K562 (cell line): ENCODE data around the gene UBE2N. TPM values are rescaled to one million over a fixed set of nuclear protein-coding genes. Genes with fewer than 3 reads are reported as not detected.

Experiments
- ATAC-seq: fragments of 200-7000 bp; cut with Tn5 transposase; 3 replicates; pipeline ENCODE4 v1.9.1; 2020; ENCODE audit warnings: moderate library complexity
- BruUV-seq: library from RNA; stranded (reverse); fragments of 400-500 nt; replicated peaks from 2 replicates; lab custom pipeline; 2021; lab: Mats Ljungman, UMichigan
- CTCF ChIA-PET: fragments of 300-600 bp; formaldehyde crosslinking; extraction: SDS; loops from one replicate; lab custom pipeline; 2021; ENCODE audit warnings: low intra/inter-chr PET ratio; lab: Yijun Ruan, JAX
- POLR2A ChIA-PET: fragments of 300-600, 350-650 bp; sonication (Branson Sonifier 250); formaldehyde crosslinking; extraction: SDS; loops from one replicate; lab custom pipeline; 2021; ENCODE audit warnings: antibody characterized with exemption, inconsistent platforms; lab: Yijun Ruan, JAX
- DNase-seq, 4 experiments: peaks; one replicate each; pipeline versions ENCODE4 v3.0.0 to v3.0.0-alpha.2; 2011 to 2018; ENCODE audit warnings: low spot score in 3 of 4, mixed read lengths in 3 of 4; ENCODE audit errors: extremely low read depth in 1 of 4
- FAIRE-seq: peaks from 2 replicates; lab custom pipeline; 2011; peaks lifted over from hg19 to GRCh38; lab: Jason Lieb, UNC
- H2AFZ ChIP-seq: 2 replicates; pipeline ENCODE4 v1.6.0; 2011; ENCODE audit warnings: low read depth, low read length, control low read depth, inconsistent platforms
- H3K27ac ChIP-seq: fragments of 200-600 bp; 3 replicates; pipeline ENCODE4 v1.8.0; 2011; ENCODE audit warnings: low read depth, mild to moderate bottlenecking, control low read depth, inconsistent platforms, low read length, moderate library complexity, mixed read lengths; ENCODE audit errors: extremely low read depth
- H3K27me3 ChIP-seq, 2 experiments: fragments of 300-600 bp in 1 of 2; 2 replicates in 1 of 2; 3 replicates in 1 of 2; pipeline versions ENCODE4 v1.6.0 to v1.8.0; 2011; ENCODE audit warnings: inconsistent platforms in 2 of 2, low read length in 2 of 2, mild to moderate bottlenecking in 1 of 2, mixed read lengths in 1 of 2, moderate library complexity in 1 of 2; ENCODE audit not compliant: control insufficient read depth in 2 of 2, insufficient read depth in 2 of 2
- H3K36me3 ChIP-seq: fragments of 300-600 bp; 3 replicates; pipeline ENCODE4 v1.8.0; 2011; ENCODE audit warnings: mild to moderate bottlenecking, low read length, inconsistent platforms; ENCODE audit not compliant: control insufficient read depth, insufficient read depth
- H3K4me1 ChIP-seq, 2 experiments: fragments of 200-600 bp in 1 of 2; replicated peaks in 1 of 2; 2 replicates in 1 of 2; 3 replicates in 1 of 2; pipeline versions ENCODE4 v1.5.1 to v1.8.0; 2011; ENCODE audit warnings: inconsistent platforms in 2 of 2, low read length in 2 of 2, mild to moderate bottlenecking in 1 of 2, mixed read lengths in 1 of 2, moderate library complexity in 1 of 2; ENCODE audit not compliant: control insufficient read depth in 2 of 2, insufficient read depth in 2 of 2
- H3K4me2 ChIP-seq: 2 replicates; pipeline ENCODE4 v1.6.1; 2011; ENCODE audit warnings: low read length, control low read depth, inconsistent platforms, mixed read lengths; ENCODE audit not compliant: insufficient read depth
- H3K4me3 ChIP-seq: fragments of 200-600 bp; sonication (generic), shearing (Covaris generic); 2 replicates; pipeline ENCODE4 v1.5.1; 2016; ENCODE audit warnings: control low read depth, inconsistent platforms
- H3K79me2 ChIP-seq: fragments of 200-600 bp; 3 replicates; pipeline ENCODE4 v1.8.0; 2011; ENCODE audit warnings: low read length, inconsistent platforms; ENCODE audit not compliant: control insufficient read depth, insufficient read depth
- H3K9ac ChIP-seq, 2 experiments: 2 replicates each; pipeline versions ENCODE4 v1.6.0 to v1.6.1; 2011; ENCODE audit warnings: low read depth in 2 of 2, low read length in 2 of 2, control low read depth in 1 of 2, inconsistent platforms in 1 of 2, mild to moderate bottlenecking in 1 of 2, mixed read lengths in 1 of 2; ENCODE audit not compliant: insufficient read depth in 1 of 2
- H3K9me1 ChIP-seq: one replicate; pipeline ENCODE4 v1.6.0; 2011; ENCODE audit warnings: inconsistent platforms, mild to moderate bottlenecking, low read length, moderate library complexity; ENCODE audit not compliant: control insufficient read depth, insufficient read depth
- H3K9me3 ChIP-seq: replicated peaks from 2 replicates; pipeline ENCODE4 v1.5.1; 2011; ENCODE audit warnings: low read depth, low read length, inconsistent platforms; ENCODE audit not compliant: control insufficient read depth, insufficient read depth
- H4K20me1 ChIP-seq: replicated peaks from 2 replicates; pipeline ENCODE4 v1.6.1; 2011; ENCODE audit warnings: low read length, inconsistent platforms, mixed read lengths; ENCODE audit not compliant: control insufficient read depth, insufficient read depth
- CUX1 ChIP-seq: fragments of 200-800 bp; sonication (Bioruptor generic); IDR thresholded peaks from 2 replicates; pipeline ENCODE4 v1.6.1; 2016; ENCODE audit warnings: missing genetic modification characterization, missing compliant biosample characterization
- HDAC8 ChIP-seq: fragments of 450-650 bp; IDR thresholded peaks from 2 replicates; pipeline ENCODE4 v1.6.1; 2016; ENCODE audit warnings: mild to moderate bottlenecking, missing genetic modification characterization, moderate library complexity, missing compliant biosample characterization
- HDGF ChIP-seq: fragments of 450-650 bp; IDR thresholded peaks from 2 replicates; pipeline ENCODE4 v1.6.1; 2016
- KLF1 ChIP-seq: fragments of 450-650 bp; IDR thresholded peaks from 2 replicates; pipeline ENCODE4 v1.6.1; 2016; ENCODE audit warnings: missing genetic modification characterization, missing compliant biosample characterization
- PTBP1 ChIP-seq: fragments of 200-400 bp; formaldehyde crosslinking; IDR thresholded peaks from 2 replicates; pipeline ENCODE4 v1.6.1; 2017; ENCODE audit warnings: low read depth, low read length
- SAP30 ChIP-seq: fragments of 200-600 bp; sonication (generic); IDR thresholded peaks from 2 replicates; pipeline ENCODE4 v1.6.1; 2012; ENCODE audit warnings: borderline replicate concordance, low read depth, mild to moderate bottlenecking, moderate library complexity, low read length, control low read depth, inconsistent platforms; ENCODE audit not compliant: insufficient read depth, poor library complexity, severe bottlenecking
- SRSF9 ChIP-seq: fragments of 200-400 bp; formaldehyde crosslinking; IDR thresholded peaks from 2 replicates; pipeline ENCODE4 v1.6.1; 2017; ENCODE audit warnings: low read depth, low read length, borderline replicate concordance
- U2AF1 ChIP-seq: fragments of 200-400 bp; formaldehyde crosslinking; optimal IDR thresholded peaks from 2 replicates; pipeline ENCODE3; 2017; ENCODE audit warnings: mild to moderate bottlenecking, low read depth, low read length, moderate library complexity
- ZBED1 ChIP-seq: IDR thresholded peaks from 2 replicates; pipeline ENCODE4 v1.6.1; 2014
- ZNF3 ChIP-seq: fragments of 250-450 bp; sonication (Bioruptor Pico); IDR thresholded peaks from 2 replicates; pipeline ENCODE4 v1.5.0; 2021; ENCODE audit warnings: mild to moderate bottlenecking, moderate library complexity
- WGBS: fragments of 100-300 bp; shearing (Covaris generic); methylation state at CpG from one replicate; pipeline ENCODE4 v1.1.6; 2016; ENCODE audit warnings: low coverage, mixed read lengths; ENCODE audit not compliant: insufficient coverage; ENCODE audit errors: missing lambda C conversion rate; 5-methylcytosine and 5-hydroxymethylcytosine counted together
- in situ Hi-C: fragments of 300-500 bp; cut with MboI; formaldehyde crosslinking; loops from 4 replicates; pipeline ENCODE4 v1.15.0; 2018; ENCODE audit warnings: inconsistent platforms, mixed read lengths
- intact Hi-C: fragments of 100-400 bp; cut with micrococcal nuclease; formaldehyde crosslinking; loops from 2 replicates; pipeline ENCODE4 v1.14.2; 2022
- polyA plus RNA-seq, 8 experiments: library from polyadenylated mRNA; depleted of rRNA in 4 of 8; stranded (reverse) in 5 of 8; unstranded in 3 of 8; fragments of >200 nt; fragmentation: Nextera tagmentation in 2 of 8; fragmentation: Illumina TruSeq in 1 of 8; extraction: Ambion mirVana in 2 of 8; extraction: Trizol in 1 of 8; gene quantifications; 2 replicates each; pipeline versions ENCODE4 v1.2.1 to v1.2.3, GENCODE V29; 2011 to 2014; ENCODE audit warnings: inconsistent platforms in 1 of 8, missing spikeins in 1 of 8
- total RNA-seq, 7 experiments: library from RNA; depleted of rRNA in 6 of 7; stranded (reverse); fragments of >200 nt in 6 of 7; fragmentation: Illumina TruSeq in 2 of 7; extraction: Trizol in 2 of 7; gene quantifications; 2 replicates each; pipeline versions ENCODE4 v1.2.1 to v1.2.3, GENCODE V29; 2011 to 2021; ENCODE audit warnings: low replicate concordance in 1 of 7
- TF ChIP-seq, protein P1 (sequence below): fragments of 450-650 bp; IDR thresholded peaks from 2 replicates; pipeline ENCODE4 v1.6.1; 2016; ENCODE audit warnings: mild to moderate bottlenecking

Gene UBE2N
- total and polyA plus RNA-seq, 9 of the 15 experiments (the other 6 are each of a cell fraction or from before 2014, with no cell fraction given), result 189 to 826 (median 260) TPM

DNA sequence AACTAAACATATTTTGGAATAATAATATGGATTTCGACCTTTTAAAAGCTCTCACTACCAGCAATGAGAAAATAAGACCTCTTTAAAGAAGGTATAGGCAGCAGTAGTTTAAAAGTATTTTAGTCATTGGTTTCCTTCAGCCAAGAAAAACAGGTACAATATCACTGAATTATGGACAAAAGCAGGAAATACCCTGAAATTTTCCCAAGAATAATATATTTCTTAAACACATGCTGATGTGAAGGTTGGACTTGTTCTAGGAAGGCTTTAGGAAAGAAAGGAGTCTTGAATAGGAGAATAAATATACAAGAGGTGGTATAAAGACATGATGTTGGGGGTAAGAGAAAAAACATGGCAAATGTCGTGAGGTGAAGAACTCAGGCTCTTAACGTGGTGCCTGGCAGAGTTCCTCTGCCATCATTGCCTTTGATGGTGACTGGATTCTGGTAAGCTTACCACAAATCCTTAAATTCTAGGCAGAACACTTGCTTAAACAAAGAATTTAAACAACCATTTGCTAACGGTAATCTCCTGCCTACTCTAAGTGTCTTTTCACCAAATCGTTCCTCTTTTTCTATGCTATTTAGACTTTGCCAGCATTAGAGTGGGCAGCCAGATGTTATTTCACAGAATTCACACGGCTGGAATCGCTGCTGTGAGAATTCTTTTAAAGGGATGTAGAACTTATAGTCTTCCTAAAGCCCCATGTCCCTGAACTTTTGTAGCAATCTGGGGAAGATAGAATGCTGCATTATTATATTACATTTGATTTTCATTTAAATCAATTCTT, 75.9 kb downstream of the UBE2N start:
- in situ Hi-C loops, result no loop called here
- FAIRE-seq, result no peak

More for the DNA sequence above, 75.9 kb downstream of the UBE2N start:
- Histone ChIP-seq H3K9me1 (no peaks in the 10 kb centered on the region), H3K4me2 (no peak overlapping the region), H3K9me3 (no peaks in the 10 kb centered on the region), H3K4me3 (no peak overlapping the region), H2AFZ (peak overlapping the region; percentile 70), H3K27ac (peak overlapping the region; percentile 10; the same call in 2 of the 3 replicates), H3K9ac (no peak overlapping the region), H4K20me1 (no peaks in the 10 kb centered on the region), H3K36me3 (no peaks in the 10 kb centered on the region), H3K4me1 (peaks cover 9 to 10% of the 10 kb centered on the region in 2 experiments; a peak in 4 of 5 replicates), H3K27me3 (no peaks in the 10 kb centered on the region), H3K79me2 (no peaks in the 10 kb centered on the region)
- CTCF ChIA-PET, result no interaction called here
- DNase-seq (no peak), ATAC-seq (no peak)
- intact Hi-C loops, result no loop called here
- no peak for TF ChIP-seq KLF1 (tag)
- TF ChIP-seq, protein P1, sequence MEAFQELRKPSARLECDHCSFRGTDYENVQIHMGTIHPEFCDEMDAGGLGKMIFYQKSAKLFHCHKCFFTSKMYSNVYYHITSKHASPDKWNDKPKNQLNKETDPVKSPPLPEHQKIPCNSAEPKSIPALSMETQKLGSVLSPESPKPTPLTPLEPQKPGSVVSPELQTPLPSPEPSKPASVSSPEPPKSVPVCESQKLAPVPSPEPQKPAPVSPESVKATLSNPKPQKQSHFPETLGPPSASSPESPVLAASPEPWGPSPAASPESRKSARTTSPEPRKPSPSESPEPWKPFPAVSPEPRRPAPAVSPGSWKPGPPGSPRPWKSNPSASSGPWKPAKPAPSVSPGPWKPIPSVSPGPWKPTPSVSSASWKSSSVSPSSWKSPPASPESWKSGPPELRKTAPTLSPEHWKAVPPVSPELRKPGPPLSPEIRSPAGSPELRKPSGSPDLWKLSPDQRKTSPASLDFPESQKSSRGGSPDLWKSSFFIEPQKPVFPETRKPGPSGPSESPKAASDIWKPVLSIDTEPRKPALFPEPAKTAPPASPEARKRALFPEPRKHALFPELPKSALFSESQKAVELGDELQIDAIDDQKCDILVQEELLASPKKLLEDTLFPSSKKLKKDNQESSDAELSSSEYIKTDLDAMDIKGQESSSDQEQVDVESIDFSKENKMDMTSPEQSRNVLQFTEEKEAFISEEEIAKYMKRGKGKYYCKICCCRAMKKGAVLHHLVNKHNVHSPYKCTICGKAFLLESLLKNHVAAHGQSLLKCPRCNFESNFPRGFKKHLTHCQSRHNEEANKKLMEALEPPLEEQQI, result no peak
- no peak for TF ChIP-seq ZNF3
- no peak for TF ChIP-seq ZBED1
- TF ChIP-seq PTBP1, result no peak
- no peak for TF ChIP-seq HDAC8 (tag)
- TF ChIP-seq SAP30, result no peak
- TF ChIP-seq U2AF1, result no peak
- TF ChIP-seq SRSF9, result no peak
- TF ChIP-seq CUX1, result no peak
- TF ChIP-seq HDGF, result no peak
- POLR2A ChIA-PET, result interaction anchor here (1.0 to 1.5 kb wide), 3 partner anchors 8 to 50 kb away, joined by 3 to 4 read pairs (median 3); no protein-coding TSS in a partner anchor
- no TSS peak for BruUV-seq
- WGBS, result 55% methylated on average over 7 of the region's 7 CpGs
